ENCODE measurements around the gene CYP27B1.

DNA sequence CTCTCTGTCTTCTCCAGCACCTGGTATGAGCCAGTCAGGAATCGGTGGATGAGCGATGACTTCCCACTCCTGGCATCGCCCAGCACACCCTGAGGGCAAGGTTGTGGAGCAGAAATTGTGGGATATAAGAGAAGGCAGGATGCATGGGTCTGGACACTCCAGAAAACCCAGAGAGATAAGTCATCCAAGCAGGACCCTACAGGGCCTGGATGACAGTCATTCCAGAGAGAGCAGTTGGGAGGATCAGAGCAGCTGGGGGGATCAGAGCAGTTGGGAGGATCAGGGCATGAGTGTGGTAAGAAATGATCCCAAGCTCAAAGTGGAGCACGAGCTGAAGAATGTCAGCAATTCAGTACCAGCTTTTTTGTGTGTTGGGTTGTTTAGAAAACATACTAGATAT is 32.3 kb downstream of the CYP27B1 start:
- TF ChIP-seq, protein P1, sequence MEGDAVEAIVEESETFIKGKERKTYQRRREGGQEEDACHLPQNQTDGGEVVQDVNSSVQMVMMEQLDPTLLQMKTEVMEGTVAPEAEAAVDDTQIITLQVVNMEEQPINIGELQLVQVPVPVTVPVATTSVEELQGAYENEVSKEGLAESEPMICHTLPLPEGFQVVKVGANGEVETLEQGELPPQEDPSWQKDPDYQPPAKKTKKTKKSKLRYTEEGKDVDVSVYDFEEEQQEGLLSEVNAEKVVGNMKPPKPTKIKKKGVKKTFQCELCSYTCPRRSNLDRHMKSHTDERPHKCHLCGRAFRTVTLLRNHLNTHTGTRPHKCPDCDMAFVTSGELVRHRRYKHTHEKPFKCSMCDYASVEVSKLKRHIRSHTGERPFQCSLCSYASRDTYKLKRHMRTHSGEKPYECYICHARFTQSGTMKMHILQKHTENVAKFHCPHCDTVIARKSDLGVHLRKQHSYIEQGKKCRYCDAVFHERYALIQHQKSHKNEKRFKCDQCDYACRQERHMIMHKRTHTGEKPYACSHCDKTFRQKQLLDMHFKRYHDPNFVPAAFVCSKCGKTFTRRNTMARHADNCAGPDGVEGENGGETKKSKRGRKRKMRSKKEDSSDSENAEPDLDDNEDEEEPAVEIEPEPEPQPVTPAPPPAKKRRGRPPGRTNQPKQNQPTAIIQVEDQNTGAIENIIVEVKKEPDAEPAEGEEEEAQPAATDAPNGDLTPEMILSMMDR (conservative IDR thresholded peaks at IDR 0.05; ENCODE audit: low read depth, low read length) = no peak
- no peak for TF ChIP-seq EZH2 (IDR thresholded peaks at IDR 0.05; ENCODE audit: borderline replicate concordance, low read depth, low read length, poor library complexity, severe bottlenecking)
